Caki2 (cell line): ENCODE data around the gene GSTT4. TPM values are rescaled to one million over a fixed set of nuclear protein-coding genes. Genes with fewer than 3 reads are reported as not detected.

Experiments used
- DNase-seq: peaks from one replicate; pipeline ENCODE4 v3.0.0-alpha.2; 2015; ENCODE audit warnings: low read depth
- in situ Hi-C: cut with HindIII; loops from 2 replicates; pipeline ENCODE4 v1.10.0; 2016; ENCODE audit warnings: low sequenced_read_pairs, low pct_unique_long_range_greater_than_20kb, mixed read lengths
- total RNA-seq: library from RNA; depleted of rRNA; stranded (reverse); fragments of >200 nt; shearing (Covaris generic); gene quantifications from 2 replicates; pipeline ENCODE4 v1.2.3, GENCODE V29; 2014; ENCODE audit warnings: low replicate concordance

GSTT4 gene
- total RNA-seq, 1 experiment from 2014 or later, result not detected

DNA sequence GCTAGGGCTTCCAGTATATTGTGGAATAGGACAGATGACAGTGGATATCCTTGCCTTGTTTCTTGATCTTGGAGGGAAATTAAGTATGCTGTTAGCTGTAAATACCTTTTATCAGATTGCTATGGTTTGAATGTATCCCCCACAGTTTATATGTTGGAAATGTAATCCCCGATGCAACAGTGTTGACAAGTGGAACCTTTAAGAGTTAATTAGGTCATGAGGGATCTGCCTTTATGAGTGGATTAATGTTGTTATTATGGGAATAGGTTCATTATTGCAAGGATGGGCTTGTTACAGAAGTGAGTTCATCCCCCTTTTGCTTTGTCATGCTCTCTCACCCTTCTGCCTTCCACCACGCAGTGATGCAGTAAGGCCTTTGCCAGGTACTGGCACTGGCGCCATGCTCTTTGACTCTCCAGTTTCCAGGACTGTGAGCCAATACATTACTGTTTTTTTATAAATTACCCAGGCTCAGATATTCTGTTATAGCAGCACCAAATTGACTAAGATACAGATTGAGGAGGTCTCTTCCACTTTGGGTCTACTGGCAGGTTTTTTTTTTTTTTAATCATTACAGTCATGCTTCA, 22.2 kb upstream of the GSTT4 start:
- in situ Hi-C loops, result no loop called here
- peak; percentile 68 for DNase-seq

DNA sequence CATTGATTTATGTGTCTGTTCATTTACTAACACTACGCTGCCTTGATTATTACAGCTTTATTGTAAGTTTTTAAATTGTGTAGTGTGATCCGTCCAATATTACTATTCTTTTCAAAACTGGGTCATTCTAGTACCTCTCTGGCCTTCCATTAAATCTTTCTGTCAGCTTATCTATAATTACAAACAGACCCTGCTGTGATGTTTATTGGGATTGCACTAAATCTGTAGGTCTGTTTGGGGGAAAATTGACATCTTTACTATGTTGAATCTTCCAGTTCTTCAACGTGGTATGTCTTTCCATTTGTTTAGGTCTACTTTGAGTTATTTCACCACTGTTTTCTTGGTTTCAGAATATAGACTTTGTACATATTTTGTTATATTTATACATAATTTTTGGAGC, 21.5 kb upstream of the GSTT4 start:
- in situ Hi-C loops, result no loop called here
- no peak for DNase-seq

DNA sequence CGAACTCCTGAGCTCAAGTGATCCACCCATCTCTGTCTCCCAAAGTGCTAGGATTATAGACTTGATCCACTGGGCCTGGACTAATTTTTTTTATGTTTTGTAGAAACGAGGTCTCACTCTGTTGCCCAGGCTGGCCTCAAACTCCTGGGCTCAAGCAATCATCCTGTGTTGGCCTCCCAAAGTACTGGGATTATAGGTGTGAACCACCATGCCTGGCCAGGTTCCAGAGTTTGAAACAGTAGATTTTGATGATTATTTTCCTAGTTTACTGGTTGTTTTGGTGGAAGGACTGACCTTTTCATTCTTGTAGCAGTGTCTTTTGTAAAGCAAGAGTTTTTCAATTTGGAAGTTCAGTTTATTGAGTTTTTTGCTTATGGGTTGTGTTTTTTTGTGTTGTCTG, 20.8 kb upstream of the GSTT4 start:
- in situ Hi-C loops, result no loop called here
- no peak for DNase-seq

DNA sequence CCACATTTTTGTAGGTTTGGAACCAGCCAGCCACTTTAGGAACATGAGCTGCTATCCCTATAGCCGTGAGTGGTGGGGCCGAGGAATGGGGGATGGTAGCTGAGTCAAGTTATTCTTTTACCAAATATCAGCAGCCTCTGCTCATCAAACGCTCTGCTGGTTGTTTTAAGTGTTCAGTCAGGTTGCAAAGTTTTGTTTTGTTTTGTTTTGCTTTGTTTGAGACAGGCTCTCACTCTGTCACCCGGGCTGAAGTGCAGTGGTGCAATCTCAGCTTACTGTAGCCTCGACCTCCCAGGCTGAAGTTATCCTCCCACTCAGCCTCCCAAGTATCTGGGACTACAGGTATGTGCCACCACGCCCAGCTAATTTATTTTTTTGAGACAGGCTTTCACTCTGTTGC, 20.2 kb upstream of the GSTT4 start:
- in situ Hi-C loops, result no loop called here
- DNase-seq, result peak; percentile 56

DNA sequence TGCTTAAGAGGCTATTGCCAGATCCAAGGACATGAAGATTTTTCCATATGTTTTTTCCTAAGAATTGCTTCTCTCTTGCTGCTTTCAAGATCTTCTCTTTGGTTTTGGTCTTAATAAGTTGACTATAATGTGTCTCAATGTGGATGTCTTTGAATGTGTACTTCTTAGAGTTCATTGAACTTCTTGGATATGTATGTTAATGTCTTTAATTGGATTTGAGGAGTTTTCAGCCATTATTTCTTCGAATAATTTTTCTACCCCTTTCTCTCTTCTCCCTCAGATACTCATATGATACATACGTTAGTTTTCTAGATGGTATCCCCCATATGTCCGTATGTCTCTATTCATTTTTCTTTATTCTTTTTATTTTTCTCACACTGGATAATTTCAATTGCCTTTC, 19.1 kb upstream of the GSTT4 start:
- no peak for DNase-seq
- in situ Hi-C loops, result no loop called here

DNA sequence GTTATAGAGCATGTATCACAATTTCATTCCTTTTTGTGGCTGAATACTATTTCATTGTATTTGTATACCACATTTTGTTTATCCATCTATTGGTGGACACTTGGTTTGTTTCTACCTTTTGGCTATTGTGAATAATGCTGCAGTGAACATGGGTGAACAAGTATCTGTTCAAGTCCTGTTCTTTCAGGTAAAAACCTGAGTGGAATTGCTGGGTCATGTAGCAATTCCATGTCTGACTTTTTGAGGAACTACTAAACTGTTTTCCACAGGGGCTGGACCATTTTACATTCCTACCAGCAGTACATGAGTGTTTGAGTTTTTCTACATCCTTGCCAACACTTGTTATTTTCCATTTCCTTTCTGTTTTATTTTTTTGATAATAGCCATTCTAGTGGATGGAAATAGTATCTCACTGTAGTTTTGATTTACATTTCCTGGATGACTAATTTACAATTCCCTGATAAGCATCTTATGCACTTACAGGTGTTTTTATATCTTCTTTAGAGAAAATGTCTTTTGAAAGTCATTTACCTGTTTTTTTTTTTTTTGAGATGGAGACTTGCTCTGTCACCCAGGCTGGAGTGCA, 18.0 kb upstream of the GSTT4 start:
- in situ Hi-C loops, result no loop called here
- no peak for DNase-seq

DNA sequence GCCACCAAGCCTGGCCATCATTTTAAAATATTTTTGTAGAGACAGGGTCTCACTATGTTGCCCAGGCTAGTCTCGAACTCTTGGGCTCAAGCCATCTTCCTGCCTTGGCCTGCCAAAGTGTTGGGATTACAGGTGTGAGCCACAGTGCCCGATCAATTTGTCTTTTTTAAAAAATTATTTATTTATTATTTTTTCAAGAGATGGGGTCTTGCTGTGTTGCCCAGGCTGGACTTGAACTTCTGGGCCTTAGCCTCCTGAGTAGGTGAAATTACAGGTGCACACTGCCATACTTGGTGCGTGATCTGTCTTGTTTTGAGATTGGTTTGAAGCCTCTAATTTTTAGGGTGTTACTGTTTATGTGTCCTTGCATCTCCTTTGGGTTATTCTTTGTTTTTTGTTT, 16.1 kb upstream of the GSTT4 start:
- DNase-seq, result no peak
- in situ Hi-C loops, result no loop called here

DNA sequence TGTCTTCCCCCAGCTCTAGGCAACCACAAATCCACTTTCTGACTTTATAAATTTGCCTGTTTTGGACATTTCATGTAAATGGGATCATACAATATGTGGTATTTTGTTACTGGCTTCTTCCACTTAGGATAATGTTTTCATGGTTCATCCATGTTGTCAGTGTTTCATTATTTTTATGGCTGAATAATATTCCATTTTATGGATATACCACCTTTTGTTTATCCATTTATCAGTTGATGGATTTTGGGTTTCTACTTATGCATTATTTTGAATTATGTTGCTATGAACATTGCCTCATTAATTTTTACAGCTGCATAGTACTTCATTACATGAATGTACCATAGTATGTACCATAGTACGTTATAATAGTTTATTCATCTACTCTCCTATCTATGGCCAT, 10.9 kb upstream of the GSTT4 start:
- no peak for DNase-seq
- in situ Hi-C loops, result no loop called here

DNA sequence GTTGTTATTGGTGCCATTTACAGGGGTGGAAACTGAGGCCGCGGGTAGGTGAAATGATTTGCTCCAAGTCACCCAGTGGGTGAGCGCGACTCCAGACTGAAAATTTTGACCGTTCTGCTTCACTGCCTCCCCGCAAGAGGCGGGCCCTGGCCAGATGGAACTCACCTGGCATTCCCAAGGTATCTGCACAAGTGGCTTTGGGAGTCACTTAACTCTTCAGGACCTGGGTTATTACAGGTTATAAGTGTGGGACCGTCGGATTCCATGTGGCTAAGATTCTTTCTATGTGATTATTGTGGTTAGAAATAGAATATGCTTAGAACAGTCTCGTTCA, 6.4 kb upstream of the GSTT4 start:
- in situ Hi-C loops, result no loop called here
- DNase-seq, result no peak

DNA sequence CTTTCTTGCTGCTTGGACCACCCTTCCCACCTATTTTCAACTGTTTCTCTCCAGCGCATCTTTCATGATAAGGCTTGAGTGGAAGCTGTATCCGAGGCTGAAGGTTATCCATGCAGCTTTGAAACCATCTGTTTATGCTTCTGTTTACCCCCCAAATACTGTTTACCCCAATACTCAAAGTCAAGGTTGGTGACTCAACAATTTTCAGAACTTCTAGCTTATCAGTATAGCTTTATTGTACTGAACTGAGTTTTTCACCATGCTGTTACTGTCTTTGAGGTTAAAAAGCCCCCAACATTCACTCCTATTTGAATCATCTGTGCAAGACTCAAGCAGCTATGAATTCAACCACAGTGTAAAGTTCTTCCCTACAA, 4.8 kb upstream of the GSTT4 start:
- in situ Hi-C loops, result no loop called here
- DNase-seq, result no peak

DNA sequence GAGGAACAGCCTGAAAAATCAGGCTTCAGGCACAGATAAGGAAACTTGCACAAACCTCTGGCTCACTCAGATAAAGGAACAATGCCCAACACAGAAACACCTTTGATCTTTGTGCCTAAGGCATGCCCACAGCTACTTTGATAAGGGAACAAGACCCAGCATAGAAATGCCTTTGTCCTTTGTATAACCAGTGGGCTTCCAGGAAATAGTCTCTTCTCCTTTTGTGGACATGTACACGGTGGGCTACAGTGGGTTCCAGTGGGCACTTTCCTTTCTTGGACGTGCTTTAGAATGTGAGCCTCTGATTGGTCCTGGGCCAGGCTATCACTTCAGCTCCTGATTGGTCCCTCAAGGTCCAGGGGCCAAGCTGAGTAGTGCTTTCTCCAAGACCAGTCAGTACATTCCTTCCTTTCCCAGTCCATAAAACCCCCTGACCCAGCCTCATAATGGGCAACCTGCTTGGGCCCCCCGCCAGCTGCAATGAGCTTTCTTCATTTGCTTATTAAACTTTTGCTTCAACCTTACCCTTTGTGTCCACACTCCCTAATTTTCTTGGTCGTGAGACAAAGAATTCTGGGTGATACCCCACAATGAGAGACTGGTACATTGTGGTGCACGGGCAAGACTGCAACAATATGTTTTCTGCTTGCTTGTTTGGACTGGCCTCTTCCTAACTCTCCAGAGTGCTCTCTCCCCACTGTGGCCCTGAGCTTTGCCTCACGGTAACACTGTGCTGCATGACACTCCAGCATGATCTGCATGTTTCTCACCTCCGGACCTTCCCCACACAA, 4.2 kb upstream of the GSTT4 start:
- in situ Hi-C loops, result no loop called here
- no peak for DNase-seq

DNA sequence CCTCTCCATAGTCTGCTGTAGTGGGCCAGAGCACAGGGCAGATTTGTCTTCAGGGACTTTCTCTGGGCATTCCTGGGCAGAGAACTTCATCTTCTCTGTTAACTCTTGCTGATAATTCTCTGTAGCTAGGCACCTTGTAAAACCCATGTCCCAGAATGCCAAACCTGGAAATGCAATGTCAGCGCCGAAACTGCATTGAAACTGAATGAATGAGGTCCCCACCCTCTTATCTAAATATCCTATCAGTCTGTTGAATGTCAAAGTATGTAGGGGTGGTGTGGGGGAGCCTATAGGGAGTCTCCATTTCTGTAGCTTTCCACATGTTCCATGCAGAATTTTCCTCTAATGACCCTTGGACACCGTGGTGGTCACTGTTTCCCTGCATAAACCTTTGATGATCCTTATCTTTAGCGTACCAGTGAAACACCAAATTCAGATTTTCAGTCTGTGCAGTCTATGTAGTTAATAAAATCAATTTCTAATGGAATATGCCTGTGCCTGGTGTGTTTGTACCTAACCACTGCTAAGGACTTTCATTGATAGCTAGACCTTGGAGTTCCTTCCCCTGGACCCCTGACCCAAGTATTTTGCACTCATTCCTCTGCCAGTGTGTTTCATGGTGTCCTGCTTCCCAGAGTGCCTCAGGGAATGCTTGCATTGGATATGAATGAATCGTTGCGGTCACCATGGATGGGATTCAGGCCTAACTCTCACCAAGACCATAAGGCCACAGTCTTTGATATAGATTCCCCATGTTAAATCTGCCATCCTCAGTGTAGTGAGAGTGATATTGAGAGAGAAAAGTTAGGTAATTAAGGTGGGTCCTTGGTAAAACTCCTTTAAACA, 3.4 kb upstream of the GSTT4 start:
- in situ Hi-C loops, result no loop called here
- DNase-seq, result no peak

DNA sequence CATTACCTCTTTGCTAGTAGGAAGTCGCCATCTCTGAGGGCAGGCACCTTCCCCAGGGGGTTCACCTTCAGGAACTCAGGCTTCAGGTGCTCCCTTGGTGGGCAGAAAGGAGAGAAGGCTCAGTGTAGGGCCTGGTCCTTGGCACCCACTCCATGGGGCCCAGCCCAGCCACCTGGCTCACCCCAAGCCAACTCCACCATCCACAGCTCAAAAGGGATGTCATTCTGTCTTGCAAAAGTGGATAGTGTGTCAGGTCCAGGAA, 2.7 kb upstream of the GSTT4 start:
- no peak for DNase-seq
- in situ Hi-C loops, result no loop called here

DNA sequence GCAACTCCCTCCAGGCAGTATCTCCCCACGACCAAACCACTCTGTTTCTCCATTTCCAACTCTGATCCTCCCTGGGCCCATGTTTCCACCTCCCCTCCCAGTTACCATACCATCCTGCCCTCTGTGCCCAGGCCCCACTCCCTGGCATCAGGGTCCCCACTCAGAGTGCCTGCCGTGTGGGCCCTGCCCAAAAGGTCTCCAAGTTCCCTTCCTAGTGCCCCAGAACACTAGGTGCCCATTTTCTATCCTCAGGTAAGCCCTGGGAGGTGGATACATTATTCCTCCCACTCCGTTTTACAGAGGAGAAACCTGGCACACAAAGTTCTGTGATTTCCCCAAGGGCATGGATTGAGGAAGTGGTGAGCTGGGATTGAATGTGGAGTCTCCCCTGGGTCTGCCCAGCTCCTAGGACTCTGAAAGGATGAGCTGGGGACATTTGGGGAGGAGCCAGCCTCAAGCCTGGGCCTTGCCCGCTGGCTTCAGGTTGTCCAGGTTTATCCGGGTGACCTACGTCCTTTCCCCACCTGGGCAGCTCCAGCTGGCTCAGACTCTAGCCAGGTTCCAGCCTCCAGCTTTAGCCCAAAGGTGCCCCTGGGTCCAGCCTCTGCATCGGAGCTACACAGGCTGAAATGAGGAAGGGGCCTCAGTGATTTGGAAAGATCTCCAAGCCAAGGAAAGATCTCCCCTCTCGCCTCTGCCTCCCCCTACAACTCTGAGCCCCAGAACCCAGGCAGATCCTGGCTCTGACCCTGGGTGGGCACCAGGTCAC, 2.2 kb upstream of the GSTT4 start:
- in situ Hi-C loops, result no loop called here
- no peak for DNase-seq

DNA sequence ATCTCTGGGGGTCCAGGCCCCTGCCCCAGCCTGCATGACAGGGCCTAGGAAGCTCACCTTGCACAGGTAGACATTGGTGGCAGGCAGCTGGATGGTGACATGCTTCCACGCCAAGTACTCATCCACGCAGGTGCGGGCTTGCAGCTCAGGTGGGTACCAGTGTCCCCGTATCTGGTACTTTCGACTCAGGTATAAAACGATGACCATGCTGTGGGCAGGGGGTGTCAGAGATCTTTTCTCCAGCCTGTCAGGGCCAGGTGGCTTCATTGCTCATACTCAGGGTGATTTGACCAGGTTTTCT, 1.6 kb upstream of the GSTT4 start:
- no peak for DNase-seq
- in situ Hi-C loops, result no loop called here

DNA sequence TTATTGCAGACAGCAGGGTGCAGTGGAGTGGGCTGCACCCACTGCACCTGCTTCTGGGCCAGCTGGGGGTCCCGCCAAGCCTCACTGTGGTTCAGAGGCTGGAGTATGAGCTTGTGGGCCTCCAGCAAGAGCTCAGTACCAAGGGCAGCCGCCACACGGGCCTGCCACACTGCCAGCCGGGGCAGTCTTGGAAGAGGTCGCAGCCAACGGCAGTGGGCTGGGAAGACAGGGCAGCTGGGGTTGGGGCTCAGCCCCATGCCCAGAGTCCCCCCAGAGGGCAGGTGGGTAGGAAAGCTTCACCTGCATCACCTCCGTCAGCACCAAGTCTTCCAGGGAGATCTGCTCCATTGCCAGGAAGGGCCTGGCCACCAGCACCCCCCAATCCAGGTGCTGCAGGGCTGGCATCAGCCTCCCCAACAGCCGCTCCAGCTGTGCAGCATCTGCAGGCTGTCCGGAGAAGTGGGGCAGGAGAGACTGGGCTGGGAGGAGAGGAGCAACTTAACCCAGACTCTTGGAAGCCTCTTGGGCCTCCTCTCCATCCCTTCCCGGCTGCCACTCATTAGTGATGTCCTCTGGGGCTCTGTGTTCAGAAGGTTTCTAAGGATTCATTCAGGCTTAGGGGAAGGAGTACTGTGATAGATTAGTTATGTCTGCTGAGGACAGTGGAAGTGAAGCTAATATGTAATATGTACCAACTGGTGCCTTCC, 1.1 kb upstream of the GSTT4 start:
- in situ Hi-C loops, result no loop called here
- no peak for DNase-seq

DNA sequence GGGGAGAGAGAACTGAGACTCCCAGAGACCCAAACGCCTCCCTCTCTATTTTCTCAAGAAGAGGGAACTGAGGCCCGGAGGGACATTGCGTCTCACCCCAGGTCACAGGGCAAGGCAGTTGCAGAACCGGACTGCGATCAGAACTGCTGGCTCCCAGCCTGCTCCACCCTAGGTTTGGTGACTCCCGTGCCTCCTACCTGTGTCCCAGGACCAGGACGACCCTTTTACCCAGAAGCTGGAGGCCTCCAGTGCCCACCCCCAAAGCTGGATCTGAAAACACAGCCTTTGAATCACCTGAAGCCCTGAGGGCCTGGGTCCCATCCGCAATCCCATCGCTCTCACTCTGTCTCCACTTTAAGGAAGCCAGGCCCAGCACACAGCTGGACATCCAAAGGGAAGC, 1.4 kb downstream of the GSTT4 start:
- in situ Hi-C loops, result no loop called here
- no peak for DNase-seq

DNA sequence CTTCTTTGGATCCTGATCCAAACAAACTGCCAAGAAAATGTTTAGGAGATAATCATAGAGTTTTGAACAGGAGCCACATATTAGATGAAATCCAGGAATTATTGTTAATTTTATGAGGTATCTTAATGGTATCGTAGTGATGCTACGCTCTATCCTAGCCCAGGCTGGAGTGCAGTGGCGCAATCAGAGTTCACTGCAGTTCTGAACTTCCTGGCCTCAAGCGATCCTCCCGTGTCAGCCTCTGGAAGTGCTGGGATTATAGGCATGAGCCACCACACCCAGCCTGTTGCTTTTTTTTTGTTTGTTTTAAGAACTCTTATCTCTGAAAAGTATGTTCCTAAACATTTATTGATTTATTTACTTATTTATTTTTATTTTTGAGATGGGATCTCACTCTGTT, 2.4 kb downstream of the GSTT4 start:
- in situ Hi-C loops, result no loop called here

More for the DNA sequence above, 2.4 kb downstream of the GSTT4 start:
- no peak for DNase-seq
